Spleen (tissue), 11 donors: ENCODE data around the gene SP110. TPM values are rescaled to one million over a fixed set of nuclear protein-coding genes. Genes with fewer than 3 reads are reported as not detected.

ENCODE experiments used
- DNase-seq: peaks from one replicate; pipeline ENCODE4 v3.0.0-alpha.2; 2020
- H3K27ac ChIP-seq, 8 donors: fragments of 200-600 bp; sonication (generic) in 7 of 8; 1 replicate in 4 of 8; 2 replicates in 4 of 8; pipeline versions ENCODE4 v1.5.0 to v1.8.0; 2016 to 2021; ENCODE audit warnings: inconsistent platforms in 4 of 8, mild to moderate bottlenecking in 4 of 8, moderate library complexity in 1 of 8
- H3K27me3 ChIP-seq, 7 donors: fragments of 200-600 bp; sonication (generic) in 6 of 7; replicated peaks in 1 of 7; 1 replicate in 4 of 7; 2 replicates in 3 of 7; pipeline versions ENCODE4 v1.5.0 to v1.8.0; 2016 to 2021; ENCODE audit warnings: inconsistent platforms in 3 of 7, mild to moderate bottlenecking in 1 of 7
- H3K36me3 ChIP-seq, 6 donors: fragments of 200-600 bp; sonication (generic) in 5 of 6; 1 replicate in 4 of 6; 2 replicates in 2 of 6; pipeline versions ENCODE4 v1.5.0 to v1.8.0; 2016 to 2021; ENCODE audit warnings: inconsistent platforms in 2 of 6
- H3K4me1 ChIP-seq, 6 donors: fragments of 200-600 bp; sonication (generic) in 5 of 6; 1 replicate in 3 of 6; 2 replicates in 3 of 6; pipeline versions ENCODE4 v1.5.0 to v1.8.0; 2016 to 2021; ENCODE audit warnings: inconsistent platforms in 3 of 6
- H3K4me3 ChIP-seq, 8 donors: fragments of 200-600 bp; sonication (generic) in 7 of 8; 1 replicate in 4 of 8; 2 replicates in 4 of 8; pipeline versions ENCODE4 v1.5.0 to v1.8.0; 2016 to 2021; ENCODE audit warnings: inconsistent platforms in 4 of 8, mild to moderate bottlenecking in 4 of 8, moderate library complexity in 2 of 8
- H3K9me3 ChIP-seq, 8 donors: fragments of 200-600 bp; sonication (generic) in 7 of 8; 1 replicate in 4 of 8; 2 replicates in 4 of 8; pipeline versions ENCODE4 v1.5.0 to v1.8.0; 2016 to 2021; ENCODE audit warnings: inconsistent platforms in 4 of 8
- POLR2A ChIP-seq, 3 donors: fragments of 450-650 bp; IDR thresholded peaks; one replicate each; pipeline ENCODE4 v1.5.1; 2017; ENCODE audit warnings: antibody characterized with exemption in 3 of 3, mild to moderate bottlenecking in 1 of 3
- POLR2AphosphoS5 ChIP-seq, 3 donors: sonication (generic); formaldehyde crosslinking; IDR thresholded peaks; one replicate each; pipeline ENCODE4 v1.5.1; 2017; ENCODE audit warnings: antibody characterized with exemption in 3 of 3
- WGBS, 5 donors: extraction: QIAGEN DNeasy Blood & Tissue Kit in 3 of 5; methylation state at CpG; one replicate each; pipeline versions ENCODE4 v1.1.5 to v1.1.7; 2013 to 2018; 5-methylcytosine and 5-hydroxymethylcytosine counted together
- intact Hi-C: fragments of 100-400 bp; cut with DNase I; formaldehyde crosslinking; loops from one replicate; pipeline ENCODE4 v1.15.0; 2023; ENCODE audit warnings: low total_unique reads
- polyA plus RNA-seq, 3 donors: library from polyadenylated mRNA; stranded (reverse); fragments of 200-250 nt; gene quantifications; one replicate each; pipeline ENCODE4 v1.2.1, GENCODE V29; 2013
- total RNA-seq, 7 donors: library from RNA; depleted of rRNA in 3 of 7; stranded (reverse); fragments of >200 nt in 3 of 7; fragmentation: NEBNext Ultra II Directional in 4 of 7; extraction: Animal tissue kit (Norgen Biotek cat#: 25700) in 4 of 7; gene quantifications; one replicate each; pipeline versions ENCODE4 v1.1.0 to v1.2.1, GENCODE V29; 2016 to 2021
- TF ChIP-seq, protein P1 (sequence below), 11 experiments: fragments of 200-600 bp in 7 of 11; fragments of 450-650 bp in 4 of 11; sonication (generic) in 4 of 11; IDR thresholded peaks in 8 of 11; conservative IDR thresholded peaks in 3 of 11; 1 replicate in 7 of 11; 2 replicates in 4 of 11; pipeline versions ENCODE4 v1.4.0 to v1.8.0; 2016 to 2021; ENCODE audit warnings: antibody characterized with exemption in 11 of 11, inconsistent platforms in 4 of 11, mild to moderate bottlenecking in 1 of 11
- donor health status: healthy with polysubstance abuse.
- donor health status: DM: no; HTN: no; CAD: no; lungs with moderate emphysema.
- donor health status: DM: no; HTN: no; CAD: no.
- donor health status: Bipolar disorder and iron deficiency.
- donor health status: healthy.
- donor health status: DM: no; HTN: no; CAD: no.
- donor health status: DM: yes; HTN: yes; CAD: no.

SP110 gene
- total and polyA plus RNA-seq, 10 donors = 47.9 to 157 (median 116) TPM

DNA sequence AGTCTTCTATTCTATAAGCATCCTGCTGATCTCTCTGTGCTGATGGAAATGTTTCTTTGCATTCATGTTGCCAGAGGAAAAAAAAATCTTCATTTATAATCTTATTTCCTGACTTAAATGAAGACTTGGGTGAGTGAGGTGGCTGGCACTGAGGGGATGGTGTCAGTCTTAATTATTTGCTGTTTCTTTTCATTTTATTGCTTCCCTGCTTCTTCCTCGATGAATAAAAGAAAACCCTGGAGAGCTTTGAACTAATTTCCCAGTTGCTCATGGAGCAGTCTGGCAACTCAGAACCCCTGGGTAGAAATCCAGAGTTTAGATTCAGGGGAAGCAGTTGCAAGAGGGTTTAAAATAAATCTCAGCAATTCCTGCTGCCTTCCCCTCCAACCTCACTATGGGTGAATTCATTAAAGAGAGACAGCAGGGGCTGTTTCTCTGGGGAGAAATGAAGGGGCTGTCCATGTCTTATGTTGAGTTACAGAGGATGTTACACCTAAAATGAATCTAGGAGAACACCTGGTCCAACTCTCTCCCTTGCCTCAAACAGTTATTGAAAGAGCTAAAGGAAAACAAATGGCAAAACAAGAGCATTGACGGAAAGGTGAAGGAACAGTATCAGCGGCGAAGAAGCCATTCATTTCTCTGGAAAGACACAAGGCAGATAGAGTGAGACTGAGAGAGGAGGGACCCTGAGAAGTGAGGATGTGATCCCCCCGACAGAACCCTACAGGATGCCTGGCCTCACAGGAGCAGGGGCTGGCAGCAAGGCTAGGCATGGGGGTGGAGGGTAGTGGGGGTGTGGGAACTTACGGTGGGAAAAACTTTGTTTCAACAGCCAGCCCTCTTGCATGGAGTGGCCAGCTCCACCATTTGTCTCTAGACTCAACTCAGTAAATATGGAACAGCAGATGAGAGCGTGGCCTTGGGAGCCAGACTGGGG is 41.0 kb downstream of the SP110 start:
- Histone ChIP-seq H3K9me3 (no peaks in the 10 kb centered on the region), H3K4me1 (no peaks in the 10 kb centered on the region), H3K4me3 (no peak overlapping the region), H3K27ac (no peak overlapping the region), H3K27me3 (no peaks in the 10 kb centered on the region), H3K36me3 (peaks cover 6 to 100% (median 96%) of the 10 kb centered on the region in 6 donors)
- DNase-seq = no peak
- intact Hi-C loops = no loop called here
- WGBS, 5 donors = 87 to 95% (median 92%) methylated on average over 7 of the region's 7 CpGs
- TF ChIP-seq POLR2A (IDR thresholded peaks at IDR 0.05) (no peak), POLR2AphosphoS5 (IDR thresholded peaks at IDR 0.05) (no peak)
- TF ChIP-seq, protein P1, sequence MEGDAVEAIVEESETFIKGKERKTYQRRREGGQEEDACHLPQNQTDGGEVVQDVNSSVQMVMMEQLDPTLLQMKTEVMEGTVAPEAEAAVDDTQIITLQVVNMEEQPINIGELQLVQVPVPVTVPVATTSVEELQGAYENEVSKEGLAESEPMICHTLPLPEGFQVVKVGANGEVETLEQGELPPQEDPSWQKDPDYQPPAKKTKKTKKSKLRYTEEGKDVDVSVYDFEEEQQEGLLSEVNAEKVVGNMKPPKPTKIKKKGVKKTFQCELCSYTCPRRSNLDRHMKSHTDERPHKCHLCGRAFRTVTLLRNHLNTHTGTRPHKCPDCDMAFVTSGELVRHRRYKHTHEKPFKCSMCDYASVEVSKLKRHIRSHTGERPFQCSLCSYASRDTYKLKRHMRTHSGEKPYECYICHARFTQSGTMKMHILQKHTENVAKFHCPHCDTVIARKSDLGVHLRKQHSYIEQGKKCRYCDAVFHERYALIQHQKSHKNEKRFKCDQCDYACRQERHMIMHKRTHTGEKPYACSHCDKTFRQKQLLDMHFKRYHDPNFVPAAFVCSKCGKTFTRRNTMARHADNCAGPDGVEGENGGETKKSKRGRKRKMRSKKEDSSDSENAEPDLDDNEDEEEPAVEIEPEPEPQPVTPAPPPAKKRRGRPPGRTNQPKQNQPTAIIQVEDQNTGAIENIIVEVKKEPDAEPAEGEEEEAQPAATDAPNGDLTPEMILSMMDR (IDR thresholded peaks at IDR 0.05 in 8 of 11, conservative IDR thresholded peaks at IDR 0.05 in 3 of 11) = no peak

DNA sequence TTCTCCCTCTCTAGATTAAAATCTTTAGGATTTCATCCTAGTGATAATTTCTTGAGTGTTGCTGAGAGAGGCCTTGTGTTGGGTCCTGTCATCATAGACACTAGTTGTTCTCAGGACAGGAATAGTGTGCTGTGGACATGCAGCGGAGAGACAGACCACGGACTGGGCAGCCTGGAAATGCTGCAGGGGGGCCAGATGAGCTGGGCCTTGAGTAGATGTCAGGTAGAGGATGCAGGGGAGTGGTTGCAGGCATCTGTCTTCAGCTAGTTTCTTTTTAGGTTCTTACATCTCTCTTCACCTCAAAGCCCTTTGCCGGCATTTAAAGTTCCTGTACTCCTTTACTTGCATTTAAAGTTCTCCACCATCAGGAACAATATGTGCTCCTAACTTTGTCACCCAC is 42.8 kb downstream of the SP110 start:
- H3K36me3 ChIP-seq = peaks cover 0 to 100% (median 96%) of the 10 kb centered on the region in 6 donors
- WGBS, 5 donors = 77 to 100% (median 84%) methylated on average over 3 of the region's 3 CpGs
- TF ChIP-seq POLR2A (IDR thresholded peaks at IDR 0.05) = no peak
- no peak for TF ChIP-seq POLR2AphosphoS5 (IDR thresholded peaks at IDR 0.05)
- TF ChIP-seq, protein P1 (IDR thresholded peaks at IDR 0.05 in 8 of 11, conservative IDR thresholded peaks at IDR 0.05 in 3 of 11) = no peak

DNA sequence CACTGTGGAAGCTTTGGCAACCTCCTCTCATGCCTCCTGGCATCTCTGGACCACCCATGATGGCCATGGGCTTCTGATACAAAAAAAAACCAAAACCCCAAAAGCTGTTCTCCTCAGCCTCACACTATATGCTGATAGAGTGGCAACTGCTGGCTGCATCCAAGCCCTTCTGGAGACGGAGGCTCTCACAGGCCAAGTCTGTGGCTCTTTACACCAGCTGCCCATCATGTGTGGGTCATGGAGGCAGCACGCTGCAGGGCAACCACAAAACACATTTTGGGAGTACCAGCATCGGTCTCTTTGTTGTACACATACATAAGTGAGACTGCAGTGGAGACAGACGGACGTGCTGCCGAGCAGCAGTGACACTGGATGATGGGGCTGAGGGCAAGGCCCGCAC is 45.3 kb downstream of the SP110 start:
- WGBS, 5 donors = 88 to 98% (median 91%) methylated on average over 7 of the region's 7 CpGs
- Histone ChIP-seq H3K36me3 (peaks cover 0 to 100% (median 84%) of the 10 kb centered on the region in 6 donors), H3K27me3 (no peaks in the 10 kb centered on the region)

More for the DNA sequence above, 42.8 kb downstream of the SP110 start:
- H3K27me3 ChIP-seq = no peaks in the 10 kb centered on the region
- no peak for DNase-seq
- H3K9me3 ChIP-seq = no peaks in the 10 kb centered on the region
- H3K4me3 ChIP-seq = no peak overlapping the region
- H3K4me1 ChIP-seq = no peaks in the 10 kb centered on the region
- intact Hi-C loops = no loop called here
- no peak overlapping the region for H3K27ac ChIP-seq

More for the DNA sequence above, 45.3 kb downstream of the SP110 start:
- Histone ChIP-seq H3K27ac (no peak overlapping the region), H3K4me1 (peaks cover 0 to 14% (median 5%) of the 10 kb centered on the region in 6 donors), H3K9me3 (no peaks in the 10 kb centered on the region), H3K4me3 (no peak overlapping the region)
- intact Hi-C loops = no loop called here
- DNase-seq = no peak
- TF ChIP-seq POLR2AphosphoS5 (IDR thresholded peaks at IDR 0.05) (peak in 2 of 3 donors; percentile 8 to 21), POLR2A (IDR thresholded peaks at IDR 0.05) (no peak)
- TF ChIP-seq, protein P1 (IDR thresholded peaks at IDR 0.05 in 8 of 11, conservative IDR thresholded peaks at IDR 0.05 in 3 of 11) = no peak
